Smooth muscle cell (in vitro differentiated cells): ENCODE results near the gene TNIP3. TPM values are rescaled to one million over a fixed set of nuclear protein-coding genes. Genes with fewer than 3 reads are reported as not detected.

Experiments used
- DNase-seq: peaks from one replicate; lab custom pipeline; 2025; ENCODE audit not compliant: unreplicated experiment; lab: John Stamatoyannopoulos, UW
- H2AFZ ChIP-seq: fragments of 200-600 bp; sonication (generic); 2 replicates; pipeline ENCODE4 v1.6.0; 2016; ENCODE audit warnings: antibody characterized with exemption, low read depth, mild to moderate bottlenecking
- H3F3A ChIP-seq: fragments of 200-600 bp; sonication (generic); 2 replicates; pipeline ENCODE4 v1.6.0; 2017; ENCODE audit warnings: antibody characterized with exemption, low read depth
- H3K27ac ChIP-seq: fragments of 200-600 bp; sonication (generic); 2 replicates; pipeline ENCODE4 v1.5.1; 2016; ENCODE audit warnings: low read depth, mild to moderate bottlenecking
- H3K27me3 ChIP-seq: fragments of 200-600 bp; sonication (generic); 2 replicates; pipeline ENCODE4 v1.6.1; 2016; ENCODE audit warnings: low read depth, mild to moderate bottlenecking
- H3K36me3 ChIP-seq: fragments of 200-600 bp; sonication (generic); 2 replicates; pipeline ENCODE4 v1.5.1; 2016; ENCODE audit warnings: low read depth
- H3K4me1 ChIP-seq: fragments of 200-600 bp; sonication (generic); 2 replicates; pipeline ENCODE4 v1.5.1; 2016; ENCODE audit warnings: low read depth
- H3K4me2 ChIP-seq: fragments of 200-600 bp; sonication (generic); 2 replicates; pipeline ENCODE4 v1.6.0; 2016; ENCODE audit warnings: mild to moderate bottlenecking
- H3K4me3 ChIP-seq: fragments of 200-600 bp; sonication (generic); 2 replicates; pipeline ENCODE4 v1.5.1; 2016; ENCODE audit warnings: mild to moderate bottlenecking
- H3K79me2 ChIP-seq: fragments of 200-600 bp; sonication (generic); 2 replicates; pipeline ENCODE4 v1.6.0; 2016; ENCODE audit warnings: low read depth, mild to moderate bottlenecking
- H3K9ac ChIP-seq: fragments of 200-600 bp; sonication (generic); 2 replicates; pipeline ENCODE4 v1.6.0; 2016; ENCODE audit warnings: low read depth
- H3K9me3 ChIP-seq: fragments of 200-600 bp; sonication (generic); replicated peaks from 2 replicates; pipeline ENCODE4 v1.5.1; 2016; ENCODE audit warnings: low read depth
- H4K20me1 ChIP-seq: fragments of 200-600 bp; sonication (generic); 2 replicates; pipeline ENCODE4 v1.6.0; 2016; ENCODE audit warnings: low read depth
- WGBS: methylation state at CpG from one replicate; pipeline ENCODE4 v1.1.7; 2016; ENCODE audit warnings: low lambda C conversion rate; 5-methylcytosine and 5-hydroxymethylcytosine counted together
- polyA plus RNA-seq: library from polyadenylated mRNA; unstranded; fragments of >200 nt; fragmentation: Nextera tagmentation; extraction: Ambion mirVana; gene quantifications from 2 replicates; pipeline ENCODE4 v1.2.1, GENCODE V29; 2016
- total RNA-seq: library from RNA; depleted of rRNA; stranded (reverse); fragments of >200 nt; gene quantifications from 2 replicates; pipeline ENCODE4 v1.2.3, GENCODE V29; 2014
- TF ChIP-seq, protein P1 (sequence below): fragments of 200-600 bp; sonication (generic); IDR thresholded peaks from 2 replicates; pipeline ENCODE4 v1.5.1; 2017; ENCODE audit warnings: borderline replicate concordance, mild to moderate bottlenecking, antibody characterized with exemption; ENCODE audit not compliant: insufficient read depth, poor library complexity, severe bottlenecking

TNIP3 gene
- total and polyA plus RNA-seq, 2 experiments from 2014 or later: 0.33 to 3.2 TPM

GRCh38 chr4:121098266-121098665, 65.9 kb downstream of the TNIP3 start:
- TF ChIP-seq, protein P1, sequence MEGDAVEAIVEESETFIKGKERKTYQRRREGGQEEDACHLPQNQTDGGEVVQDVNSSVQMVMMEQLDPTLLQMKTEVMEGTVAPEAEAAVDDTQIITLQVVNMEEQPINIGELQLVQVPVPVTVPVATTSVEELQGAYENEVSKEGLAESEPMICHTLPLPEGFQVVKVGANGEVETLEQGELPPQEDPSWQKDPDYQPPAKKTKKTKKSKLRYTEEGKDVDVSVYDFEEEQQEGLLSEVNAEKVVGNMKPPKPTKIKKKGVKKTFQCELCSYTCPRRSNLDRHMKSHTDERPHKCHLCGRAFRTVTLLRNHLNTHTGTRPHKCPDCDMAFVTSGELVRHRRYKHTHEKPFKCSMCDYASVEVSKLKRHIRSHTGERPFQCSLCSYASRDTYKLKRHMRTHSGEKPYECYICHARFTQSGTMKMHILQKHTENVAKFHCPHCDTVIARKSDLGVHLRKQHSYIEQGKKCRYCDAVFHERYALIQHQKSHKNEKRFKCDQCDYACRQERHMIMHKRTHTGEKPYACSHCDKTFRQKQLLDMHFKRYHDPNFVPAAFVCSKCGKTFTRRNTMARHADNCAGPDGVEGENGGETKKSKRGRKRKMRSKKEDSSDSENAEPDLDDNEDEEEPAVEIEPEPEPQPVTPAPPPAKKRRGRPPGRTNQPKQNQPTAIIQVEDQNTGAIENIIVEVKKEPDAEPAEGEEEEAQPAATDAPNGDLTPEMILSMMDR: no peak
- no peak overlapping the region for H3K4me3 ChIP-seq
- H3K4me1 ChIP-seq: no peaks in the 10 kb centered on the region
- H3K79me2 ChIP-seq: no peaks in the 10 kb centered on the region
- DNase-seq: no peak
- no peaks in the 10 kb centered on the region for H3K27me3 ChIP-seq
- H3F3A ChIP-seq: no peaks in the 10 kb centered on the region
- H2AFZ ChIP-seq: no peak overlapping the region
- H3K4me2 ChIP-seq: no peak overlapping the region
- no peaks in the 10 kb centered on the region for H3K9me3 ChIP-seq
- no peak overlapping the region for H3K27ac ChIP-seq
- no peaks in the 10 kb centered on the region for H3K36me3 ChIP-seq
- 63% methylated on average over 2 of the region's 2 CpGs for WGBS
- H3K9ac ChIP-seq: no peak overlapping the region
- H4K20me1 ChIP-seq: no peaks in the 10 kb centered on the region

GRCh38 chr4:121096629-121097028, 67.5 kb downstream of the TNIP3 start:
- H3K9ac ChIP-seq: no peak overlapping the region
- H3K4me2 ChIP-seq: peak overlapping the region; percentile 28
- no peaks in the 10 kb centered on the region for H3F3A ChIP-seq
- H3K27me3 ChIP-seq: no peaks in the 10 kb centered on the region
- H3K79me2 ChIP-seq: no peaks in the 10 kb centered on the region
- no peak overlapping the region for H3K4me3 ChIP-seq
- H2AFZ ChIP-seq: no peak overlapping the region
- 24% methylated on average over 2 of the region's 2 CpGs for WGBS
- H3K27ac ChIP-seq: no peak overlapping the region
- H3K36me3 ChIP-seq: no peaks in the 10 kb centered on the region
- no peaks in the 10 kb centered on the region for H4K20me1 ChIP-seq
- H3K9me3 ChIP-seq: no peaks in the 10 kb centered on the region
- TF ChIP-seq, protein P1: peak; percentile 71
- no peaks in the 10 kb centered on the region for H3K4me1 ChIP-seq
- no peak for DNase-seq

DNA sequence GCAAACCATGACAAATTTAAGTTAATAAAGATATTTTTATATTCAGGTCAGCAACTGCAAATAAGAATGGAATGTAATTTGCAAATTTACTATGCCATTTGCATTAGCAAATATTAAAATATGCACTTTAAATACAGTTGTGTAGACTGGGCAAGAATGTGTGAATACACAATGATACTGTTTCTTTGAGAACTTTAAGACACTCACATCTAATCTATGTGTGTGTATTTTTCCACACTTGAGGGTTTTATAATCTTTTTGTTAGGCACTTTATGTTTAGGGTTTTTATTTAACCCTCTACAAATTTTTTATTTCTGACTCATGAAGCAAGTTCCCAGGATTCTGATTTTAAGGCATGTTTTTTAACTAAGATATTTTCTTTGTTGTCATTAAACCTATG, 67.9 kb downstream of the TNIP3 start:
- H4K20me1 ChIP-seq: no peaks in the 10 kb centered on the region
- H3K9ac ChIP-seq: no peak overlapping the region
- peak overlapping the region; percentile 28 for H3K4me2 ChIP-seq
- no peaks in the 10 kb centered on the region for H3K36me3 ChIP-seq
- no peaks in the 10 kb centered on the region for H3K27me3 ChIP-seq
- H2AFZ ChIP-seq: no peak overlapping the region
- no peaks in the 10 kb centered on the region for H3K4me1 ChIP-seq
- H3K27ac ChIP-seq: no peak overlapping the region
- DNase-seq: no peak
- H3K79me2 ChIP-seq: no peaks in the 10 kb centered on the region
- TF ChIP-seq, protein P1: no peak
- no peaks in the 10 kb centered on the region for H3K9me3 ChIP-seq
- H3F3A ChIP-seq: no peaks in the 10 kb centered on the region
- no peak overlapping the region for H3K4me3 ChIP-seq

- Histone ChIP-seq H3K4me1 (no peaks in the 10 kb centered on the region), H3K27me3 (no peaks in the 10 kb centered on the region), H3K79me2 (no peaks in the 10 kb centered on the region), H3K9me3 (no peaks in the 10 kb centered on the region), H3F3A (no peaks in the 10 kb centered on the region), H4K20me1 (no peaks in the 10 kb centered on the region), H3K4me2 (no peak overlapping the region), H3K9ac (no peak overlapping the region), H3K36me3 (no peaks in the 10 kb centered on the region), H2AFZ (peak overlapping the region; percentile 3), H3K27ac (no peak overlapping the region), H3K4me3 (no peak overlapping the region)
- TF ChIP-seq, protein P1: no peak
- no peak for DNase-seq
- 91% methylated on average over 3 of the region's 3 CpGs for WGBS
Measured at GRCh38 chr4:121094297-121094966, 69.7 kb downstream of the TNIP3 start.
